KMS-11 (cell line): ENCODE measurements around the gene SIGLEC5.

ENCODE experiments used
- H2AFZ ChIP-seq: fragments of 200-600 bp; sonication (generic); 2 replicates; pipeline ENCODE4 v1.6.1; 2016; ENCODE audit warnings: antibody characterized with exemption, mixed run types, low read depth
- H3K27ac ChIP-seq: fragments of 200-600 bp; sonication (generic); 2 replicates; pipeline ENCODE4 v1.6.1; 2016; ENCODE audit warnings: mild to moderate bottlenecking, mixed run types
- H3K27me3 ChIP-seq: fragments of 200-600 bp; sonication (generic); 2 replicates; pipeline ENCODE4 v1.6.1; 2017; ENCODE audit warnings: mild to moderate bottlenecking, low read depth, mixed run types, moderate library complexity; ENCODE audit not compliant: insufficient read depth
- H3K36me3 ChIP-seq: fragments of 200-600 bp; sonication (generic); 2 replicates; pipeline ENCODE4 v1.6.1; 2017; ENCODE audit warnings: mild to moderate bottlenecking, mixed run types; ENCODE audit not compliant: insufficient read depth
- H3K4me1 ChIP-seq: fragments of 200-600 bp; sonication (generic); 2 replicates; pipeline ENCODE4 v1.6.1; 2016; ENCODE audit warnings: mild to moderate bottlenecking, low read depth, mixed run types; ENCODE audit not compliant: poor library complexity, severe bottlenecking
- H3K4me2 ChIP-seq: fragments of 200-600 bp; sonication (generic); 2 replicates; pipeline ENCODE4 v1.7.0; 2016; ENCODE audit warnings: mild to moderate bottlenecking, mixed run types
- H3K4me3 ChIP-seq: fragments of 200-600 bp; sonication (generic); IDR thresholded peaks from 2 replicates; pipeline ENCODE4 v1.6.1; 2017; ENCODE audit warnings: low read depth, low read length, mixed read lengths; ENCODE audit not compliant: insufficient read depth
- H3K79me2 ChIP-seq: fragments of 200-600 bp; sonication (generic); 2 replicates; pipeline ENCODE4 v1.6.1; 2016; ENCODE audit warnings: low read depth, mixed run types; ENCODE audit not compliant: insufficient read depth
- H3K9ac ChIP-seq: fragments of 200-600 bp; sonication (generic); 2 replicates; pipeline ENCODE4 v1.6.1; 2016; ENCODE audit warnings: mild to moderate bottlenecking, mixed run types
- H4K20me1 ChIP-seq: fragments of 200-600 bp; sonication (generic); 2 replicates; pipeline ENCODE4 v1.6.1; 2016; ENCODE audit warnings: mild to moderate bottlenecking, mixed run types; ENCODE audit not compliant: insufficient read depth
- TF ChIP-seq, protein P1 (sequence below): fragments of 200-600 bp; sonication (generic); conservative IDR thresholded peaks from 2 replicates; pipeline ENCODE4 v1.6.1; 2017; ENCODE audit warnings: low read depth, mild to moderate bottlenecking, antibody characterized with exemption, low read length, moderate library complexity, mixed read lengths

The SIGLEC5 gene

DNA sequence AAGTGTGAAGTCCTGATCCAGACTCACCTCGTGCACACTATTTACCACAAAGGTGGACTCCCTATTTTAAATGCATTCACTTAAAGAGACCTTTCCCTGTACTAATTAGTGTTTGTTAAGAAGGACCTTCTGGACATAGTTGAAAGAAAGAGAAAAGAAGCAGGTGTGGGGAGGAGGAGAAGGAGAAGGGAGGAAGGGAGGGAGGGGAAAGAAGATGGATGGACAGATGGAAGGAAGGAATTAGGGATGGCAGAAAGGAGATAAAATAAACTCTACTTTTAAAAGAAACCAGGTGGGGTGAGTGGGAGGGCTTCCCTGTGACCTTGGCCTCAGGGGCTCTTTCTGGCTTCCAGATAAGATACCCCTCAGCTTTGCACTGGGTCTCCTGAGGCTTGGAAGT, 37.7 kb downstream of the SIGLEC5 start:
- no peak overlapping the region for H3K4me2 ChIP-seq
- H3K9ac ChIP-seq = no peak overlapping the region
- no peaks in the 10 kb centered on the region for H4K20me1 ChIP-seq
- no peaks in the 10 kb centered on the region for H3K36me3 ChIP-seq
- H2AFZ ChIP-seq = no peak overlapping the region
- no peak overlapping the region for H3K27ac ChIP-seq
- TF ChIP-seq, protein P1, sequence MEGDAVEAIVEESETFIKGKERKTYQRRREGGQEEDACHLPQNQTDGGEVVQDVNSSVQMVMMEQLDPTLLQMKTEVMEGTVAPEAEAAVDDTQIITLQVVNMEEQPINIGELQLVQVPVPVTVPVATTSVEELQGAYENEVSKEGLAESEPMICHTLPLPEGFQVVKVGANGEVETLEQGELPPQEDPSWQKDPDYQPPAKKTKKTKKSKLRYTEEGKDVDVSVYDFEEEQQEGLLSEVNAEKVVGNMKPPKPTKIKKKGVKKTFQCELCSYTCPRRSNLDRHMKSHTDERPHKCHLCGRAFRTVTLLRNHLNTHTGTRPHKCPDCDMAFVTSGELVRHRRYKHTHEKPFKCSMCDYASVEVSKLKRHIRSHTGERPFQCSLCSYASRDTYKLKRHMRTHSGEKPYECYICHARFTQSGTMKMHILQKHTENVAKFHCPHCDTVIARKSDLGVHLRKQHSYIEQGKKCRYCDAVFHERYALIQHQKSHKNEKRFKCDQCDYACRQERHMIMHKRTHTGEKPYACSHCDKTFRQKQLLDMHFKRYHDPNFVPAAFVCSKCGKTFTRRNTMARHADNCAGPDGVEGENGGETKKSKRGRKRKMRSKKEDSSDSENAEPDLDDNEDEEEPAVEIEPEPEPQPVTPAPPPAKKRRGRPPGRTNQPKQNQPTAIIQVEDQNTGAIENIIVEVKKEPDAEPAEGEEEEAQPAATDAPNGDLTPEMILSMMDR = no peak
- H3K4me1 ChIP-seq = no peaks in the 10 kb centered on the region
- H3K79me2 ChIP-seq = no peaks in the 10 kb centered on the region
- H3K27me3 ChIP-seq = no peaks in the 10 kb centered on the region
- H3K4me3 ChIP-seq = no peak overlapping the region

DNA sequence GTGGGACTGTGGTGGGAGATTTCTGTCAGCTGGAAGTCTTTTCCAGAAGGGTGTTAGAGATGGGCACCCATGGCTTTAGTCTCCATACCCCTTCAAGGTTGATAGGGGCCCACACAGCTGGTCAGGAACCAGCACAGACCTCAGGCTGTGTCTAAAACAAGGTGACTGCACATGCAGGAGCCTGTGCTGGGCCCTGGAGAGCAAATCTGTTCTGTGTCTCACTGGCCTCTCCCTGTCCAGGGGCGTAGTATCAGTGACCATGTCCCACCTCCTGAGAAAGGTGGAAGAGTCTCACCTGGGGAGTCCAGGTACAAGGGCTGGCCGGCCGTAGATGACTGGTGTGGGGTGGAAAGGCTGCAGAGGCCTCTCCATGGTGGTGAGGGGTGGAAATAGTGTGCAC, 39.8 kb downstream of the SIGLEC5 start:
- H3K27ac ChIP-seq = no peak overlapping the region
- no peaks in the 10 kb centered on the region for H3K79me2 ChIP-seq
- H3K9ac ChIP-seq = no peak overlapping the region
- no peaks in the 10 kb centered on the region for H4K20me1 ChIP-seq
- no peak overlapping the region for H2AFZ ChIP-seq
- no peaks in the 10 kb centered on the region; the same call in 1 of the 2 replicates for H3K27me3 ChIP-seq
- H3K4me2 ChIP-seq = no peak overlapping the region
- H3K4me1 ChIP-seq = no peaks in the 10 kb centered on the region
- no peak overlapping the region for H3K4me3 ChIP-seq
- TF ChIP-seq, protein P1 = no peak
- H3K36me3 ChIP-seq = no peaks in the 10 kb centered on the region

DNA sequence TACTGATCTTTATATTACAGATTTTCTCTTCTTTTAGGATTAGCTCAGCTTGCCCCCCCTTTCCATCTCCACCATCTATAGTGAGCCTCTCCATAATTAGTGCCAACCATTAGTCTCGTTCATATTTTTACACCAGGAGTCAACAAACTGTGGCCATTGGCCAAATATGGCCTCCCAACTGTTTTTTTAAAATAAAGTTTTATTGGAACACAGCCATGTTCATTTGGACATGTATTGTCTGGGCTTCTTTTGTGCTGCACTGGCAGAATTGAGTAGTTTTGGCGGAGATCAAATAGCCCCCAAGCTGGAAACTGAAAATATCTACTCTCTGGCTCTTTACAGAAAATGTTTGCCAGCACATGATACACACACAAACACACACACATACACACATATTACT, 40.7 kb downstream of the SIGLEC5 start:
- H2AFZ ChIP-seq = no peak overlapping the region
- TF ChIP-seq, protein P1 = no peak
- H3K36me3 ChIP-seq = no peaks in the 10 kb centered on the region
- no peaks in the 10 kb centered on the region for H3K4me1 ChIP-seq
- H3K9ac ChIP-seq = no peak overlapping the region
- no peaks in the 10 kb centered on the region for H4K20me1 ChIP-seq
- no peak overlapping the region for H3K4me2 ChIP-seq
- H3K79me2 ChIP-seq = no peaks in the 10 kb centered on the region
- no peak overlapping the region for H3K4me3 ChIP-seq
- H3K27me3 ChIP-seq = no peaks in the 10 kb centered on the region; the same call in 1 of the 2 replicates
- H3K27ac ChIP-seq = no peak overlapping the region

DNA sequence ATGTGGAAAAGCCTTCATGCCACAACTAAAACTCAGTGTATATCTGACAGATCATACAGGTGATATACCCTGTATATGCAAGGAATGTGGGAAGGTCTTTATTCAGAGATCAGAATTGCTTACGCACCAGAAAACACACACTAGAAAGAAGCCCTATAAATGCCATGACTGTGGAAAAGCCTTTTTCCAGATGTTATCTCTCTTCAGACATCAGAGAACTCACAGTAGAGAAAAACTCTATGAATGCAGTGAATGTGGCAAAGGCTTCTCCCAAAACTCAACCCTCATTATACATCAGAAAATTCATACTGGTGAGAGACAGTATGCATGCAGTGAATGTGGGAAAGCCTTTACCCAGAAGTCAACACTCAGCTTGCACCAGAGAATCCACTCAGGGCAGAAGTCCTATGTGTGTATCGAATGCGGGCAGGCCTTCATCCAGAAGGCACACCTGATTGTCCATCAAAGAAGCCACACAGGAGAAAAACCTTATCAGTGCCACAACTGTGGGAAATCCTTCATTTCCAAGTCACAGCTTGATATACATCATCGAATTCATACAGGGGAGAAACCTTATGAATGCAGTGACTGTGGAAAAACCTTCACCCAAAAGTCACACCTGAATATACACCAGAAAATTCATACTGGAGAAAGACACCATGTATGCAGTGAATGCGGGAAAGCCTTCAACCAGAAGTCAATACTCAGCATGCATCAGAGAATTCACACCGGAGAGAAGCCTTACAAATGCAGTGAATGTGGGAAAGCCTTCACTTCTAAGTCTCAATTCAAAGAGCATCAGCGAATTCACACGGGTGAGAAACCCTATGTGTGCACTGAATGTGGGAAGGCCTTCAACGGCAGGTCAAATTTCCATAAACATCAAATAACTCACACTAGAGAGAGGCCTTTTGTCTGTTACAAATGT, 42.7 kb downstream of the SIGLEC5 start:
- no peaks in the 10 kb centered on the region for H3K36me3 ChIP-seq

More for the DNA sequence above, 42.7 kb downstream of the SIGLEC5 start:
- Histone ChIP-seq H3K27me3 (no peaks in the 10 kb centered on the region; the same call in 1 of the 2 replicates), H4K20me1 (no peaks in the 10 kb centered on the region), H3K4me1 (no peaks in the 10 kb centered on the region), H3K4me2 (no peak overlapping the region), H3K79me2 (no peaks in the 10 kb centered on the region), H3K9ac (no peak overlapping the region), H3K4me3 (no peak overlapping the region), H3K27ac (no peak overlapping the region), H2AFZ (no peak overlapping the region)
- TF ChIP-seq, protein P1 = no peak
